Ureter (tissue), 1 donor: Measurements from ENCODE around the gene LRMDA. TPM values are rescaled to one million over a fixed set of nuclear protein-coding genes. Genes with fewer than 3 reads are reported as not detected.

Experiments used
- total RNA-seq: library from RNA; stranded (reverse); gene quantifications from one replicate; pipeline ENCODE4 v1.2.4, GENCODE V29; 2023
- donor health status: DM: yes; HTN: yes; CAD: no.

Gene LRMDA
- total RNA-seq, 1 donor from 2014 or later = 23.1 TPM

Other genes with a start within 250 kb of the LRMDA start
- 124 TPM for gene VDAC2, start 220.8 kb upstream of the LRMDA start, total RNA-seq
- 34.6 TPM for gene COMTD1, start 195.7 kb upstream of the LRMDA start, total RNA-seq
- 25.2 TPM for gene ZNF503, start 29.9 kb upstream of the LRMDA start, total RNA-seq